Large intestine (tissue), 3 donors: Measurements from ENCODE around the gene SESN2. TPM values are rescaled to one million over a fixed set of nuclear protein-coding genes. Genes with fewer than 3 reads are reported as not detected.
A peak's percentile ranks its signal among the peaks of the same experiment; 100 is the strongest.

Experiments used
- DNase-seq, 2 donors: peaks; one replicate each; pipeline versions ENCODE4 v3.0.0 to v3.0.0-alpha.2; 2013
- H3K27ac ChIP-seq: one replicate; pipeline ENCODE4 v1.5.1; 2013; ENCODE audit warnings: low read length
- H3K27me3 ChIP-seq: 2 replicates; pipeline ENCODE4 v1.6.1; 2013; ENCODE audit warnings: low read length; ENCODE audit not compliant: control insufficient read depth, insufficient read depth
- H3K36me3 ChIP-seq: 2 replicates; pipeline ENCODE4 v1.6.1; 2013; ENCODE audit warnings: low read length; ENCODE audit not compliant: control insufficient read depth, insufficient read depth
- H3K4me1 ChIP-seq: one replicate; pipeline ENCODE4 v1.6.1; 2013; ENCODE audit warnings: low read length; ENCODE audit not compliant: control insufficient read depth, insufficient read depth
- H3K4me3 ChIP-seq: one replicate; pipeline ENCODE4 v1.5.1; 2013; ENCODE audit warnings: low read length
- H3K9me3 ChIP-seq: one replicate; pipeline ENCODE4 v1.6.1; 2013; ENCODE audit warnings: mild to moderate bottlenecking, low read depth, low read length, moderate library complexity; ENCODE audit not compliant: control insufficient read depth
- WGBS: methylation state at CpG from one replicate; pipeline ENCODE4 v1.1.5; 2013; ENCODE audit warnings: low lambda C conversion rate; ENCODE audit not compliant: insufficient coverage; 5-methylcytosine and 5-hydroxymethylcytosine counted together
- polyA plus RNA-seq: library from polyadenylated mRNA; unstranded; fragments of 120-200 nt; gene quantifications from one replicate; pipeline ENCODE4 v1.2.1, GENCODE V29; 2013

SESN2 gene
- polyA plus RNA-seq, 1 donor: 30.4 TPM

DNA sequence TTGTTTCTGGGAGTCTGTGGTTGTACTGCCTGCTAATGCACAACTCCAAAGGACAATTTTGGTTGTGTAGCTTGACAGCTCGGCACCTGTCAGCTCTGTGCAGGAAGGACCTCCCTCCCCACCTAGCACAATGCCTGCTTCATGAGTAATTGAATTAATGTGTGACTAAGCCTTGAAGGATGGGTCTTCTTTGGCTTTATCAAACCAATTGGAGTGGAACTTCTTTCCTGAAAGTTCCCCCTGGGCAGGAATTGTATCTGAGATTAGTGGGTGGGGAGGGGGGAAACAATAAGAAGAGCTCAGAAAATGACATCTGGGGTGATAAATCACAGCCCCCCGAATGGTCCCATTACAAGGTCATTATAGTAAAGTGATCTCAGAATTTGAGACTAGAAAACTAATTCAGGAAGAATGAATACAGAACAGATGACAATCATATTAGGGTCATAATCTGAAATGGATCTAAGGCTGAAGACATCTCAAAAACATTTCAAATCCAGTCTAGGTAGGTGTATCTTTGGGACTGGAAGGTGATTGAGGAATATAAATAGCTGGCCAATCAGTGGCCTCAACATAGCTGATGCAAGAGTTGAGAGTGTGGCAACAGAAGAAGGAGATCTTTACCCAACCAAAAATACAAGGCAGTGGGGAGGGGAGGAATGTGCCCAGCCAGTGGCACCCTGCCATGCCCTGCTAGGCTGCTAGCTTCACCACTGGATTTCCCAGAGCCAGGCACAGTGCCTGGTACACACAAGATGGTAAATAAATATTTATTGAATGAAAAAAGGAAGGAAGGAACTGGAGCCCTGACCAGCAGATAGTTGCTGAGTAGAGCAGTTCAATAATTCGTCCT lies 10.1 kb upstream of the SESN2 start:
- H3K4me1 ChIP-seq: peaks cover 31% of the 10 kb centered on the region
- H3K27ac ChIP-seq: peak overlapping the region; percentile 83
- H3K9me3 ChIP-seq: no peaks in the 10 kb centered on the region
- WGBS: no CpG with 5 or more reads among the region's 3 CpGs
- peak in 1 of 2 donors; percentile 25 for DNase-seq
- H3K27me3 ChIP-seq: no peaks in the 10 kb centered on the region
- H3K36me3 ChIP-seq: no peaks in the 10 kb centered on the region
- H3K4me3 ChIP-seq: peak overlapping the region; percentile 3

DNA sequence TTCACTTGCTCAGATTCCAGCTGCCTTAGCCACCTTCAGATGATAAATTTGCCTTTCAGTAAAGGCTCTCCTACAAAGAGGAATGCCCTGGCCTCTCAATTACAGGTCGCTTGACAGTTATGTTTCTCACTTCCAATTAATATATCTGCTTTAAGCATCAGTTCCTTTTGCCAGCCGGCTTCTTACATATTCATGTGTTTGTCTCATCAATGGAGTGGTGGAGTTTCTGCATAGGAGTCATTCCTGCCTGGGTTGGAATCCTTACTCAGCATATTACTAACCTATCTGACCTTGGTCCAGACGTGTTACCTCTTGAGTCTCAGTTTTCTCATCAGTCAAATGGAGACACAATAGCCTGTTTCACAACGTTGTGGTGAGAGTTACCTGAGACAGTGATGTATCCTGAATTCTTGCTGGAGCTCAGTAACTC lies 9.4 kb upstream of the SESN2 start:
- Histone ChIP-seq H3K27me3 (no peaks in the 10 kb centered on the region), H3K36me3 (no peaks in the 10 kb centered on the region), H3K4me3 (no peak overlapping the region), H3K27ac (peak overlapping the region; percentile 83), H3K4me1 (peaks cover 24% of the 10 kb centered on the region), H3K9me3 (no peaks in the 10 kb centered on the region)
- WGBS: 70% methylated on average over 2 of the region's 4 CpGs
- no peak for DNase-seq

DNA sequence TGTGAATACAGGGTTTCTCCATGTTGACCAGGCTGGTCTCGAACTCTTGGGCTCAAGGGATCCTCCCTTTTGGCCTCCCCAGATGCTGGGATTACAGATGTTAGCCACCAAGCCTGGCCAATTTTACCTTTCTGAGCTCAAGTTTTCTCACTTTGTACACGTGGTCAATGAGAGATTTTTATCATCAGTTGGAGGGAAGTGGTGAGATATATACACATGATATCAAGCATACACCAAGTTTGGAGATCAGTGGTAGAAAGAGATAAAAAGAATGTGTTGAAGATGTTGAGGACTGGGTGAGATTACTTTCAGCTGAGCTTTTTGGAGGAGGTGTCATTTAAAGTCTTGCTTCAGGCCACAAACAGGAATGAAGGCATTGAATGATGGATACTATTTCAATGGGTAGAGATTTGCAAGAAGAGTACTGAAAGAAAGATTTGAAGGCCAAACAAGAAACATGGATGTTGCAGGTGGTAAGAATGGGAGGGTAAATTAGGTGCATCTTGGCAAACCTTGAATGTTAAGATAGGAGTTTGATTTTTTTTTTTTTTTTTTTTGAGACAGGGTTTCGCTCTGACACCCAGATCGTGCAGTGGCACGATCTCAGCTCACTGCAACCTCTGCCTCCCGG lies 3.0 kb upstream of the SESN2 start:
- Histone ChIP-seq H3K36me3 (no peaks in the 10 kb centered on the region), H3K27me3 (no peaks in the 10 kb centered on the region), H3K4me1 (peaks cover 13% of the 10 kb centered on the region), H3K4me3 (no peak overlapping the region), H3K9me3 (peaks cover 7% of the 10 kb centered on the region), H3K27ac (no peak overlapping the region)
- no peak for DNase-seq
- no CpG with 5 or more reads among the region's 6 CpGs for WGBS

DNA sequence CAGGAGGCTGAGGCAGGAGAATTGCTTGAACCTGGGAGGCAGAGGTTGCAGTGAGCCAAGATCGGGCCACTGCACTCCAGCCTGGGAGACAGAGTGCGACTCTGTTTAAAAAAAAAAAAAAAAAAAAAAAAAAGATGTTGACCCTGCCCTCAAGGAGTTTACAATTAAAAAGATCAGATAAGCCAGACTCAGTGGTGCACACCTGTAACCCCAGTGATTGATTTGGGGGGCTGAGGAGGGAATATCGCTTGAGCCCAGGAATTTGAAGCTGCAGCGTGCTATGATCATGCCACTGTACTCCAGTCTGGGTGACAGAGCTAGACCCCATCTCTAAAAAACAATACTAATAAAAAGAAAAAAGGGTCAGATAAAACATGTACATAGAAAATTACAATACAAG lies 1.6 kb upstream of the SESN2 start:
- Histone ChIP-seq H3K4me3 (no peak overlapping the region), H3K27me3 (no peaks in the 10 kb centered on the region), H3K9me3 (peaks cover 7% of the 10 kb centered on the region), H3K4me1 (peaks cover 15% of the 10 kb centered on the region), H3K27ac (no peak overlapping the region), H3K36me3 (no peaks in the 10 kb centered on the region)
- whole genome bisulfite sequencing: no CpG with 5 or more reads among the region's 4 CpGs
- DNase-seq: no peak

DNA sequence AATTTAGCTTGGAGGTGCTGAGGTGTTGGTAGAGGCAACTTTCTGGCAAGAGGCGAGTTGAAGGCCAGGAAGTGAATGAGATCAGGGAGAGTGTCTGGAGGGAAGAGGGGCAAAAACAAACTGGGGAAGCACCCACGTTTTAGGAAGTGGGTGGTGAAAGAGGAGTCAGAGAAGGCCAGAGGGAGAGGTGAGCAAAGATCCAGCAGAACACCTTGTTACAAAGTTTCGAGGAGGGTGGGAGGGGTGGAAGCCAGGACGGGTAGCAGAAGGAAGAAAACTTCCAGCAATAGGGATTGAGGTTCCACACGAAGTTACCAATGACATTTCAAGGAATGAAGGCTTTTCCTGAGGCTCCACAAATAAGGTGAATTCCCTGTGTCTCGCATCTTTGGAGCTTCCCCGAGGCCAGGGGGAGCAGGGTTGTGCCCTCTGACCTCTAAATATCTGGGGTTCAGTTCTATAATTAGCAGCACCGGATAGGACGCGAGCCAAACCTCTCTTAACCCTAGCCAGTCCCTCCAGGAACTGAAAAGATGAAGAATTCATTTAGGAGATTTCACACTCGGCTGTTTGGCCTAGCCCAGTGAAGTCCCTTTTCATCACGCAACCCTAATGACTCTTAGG lies 578 bp upstream of the SESN2 start:
- no peak for DNase-seq

DNA sequence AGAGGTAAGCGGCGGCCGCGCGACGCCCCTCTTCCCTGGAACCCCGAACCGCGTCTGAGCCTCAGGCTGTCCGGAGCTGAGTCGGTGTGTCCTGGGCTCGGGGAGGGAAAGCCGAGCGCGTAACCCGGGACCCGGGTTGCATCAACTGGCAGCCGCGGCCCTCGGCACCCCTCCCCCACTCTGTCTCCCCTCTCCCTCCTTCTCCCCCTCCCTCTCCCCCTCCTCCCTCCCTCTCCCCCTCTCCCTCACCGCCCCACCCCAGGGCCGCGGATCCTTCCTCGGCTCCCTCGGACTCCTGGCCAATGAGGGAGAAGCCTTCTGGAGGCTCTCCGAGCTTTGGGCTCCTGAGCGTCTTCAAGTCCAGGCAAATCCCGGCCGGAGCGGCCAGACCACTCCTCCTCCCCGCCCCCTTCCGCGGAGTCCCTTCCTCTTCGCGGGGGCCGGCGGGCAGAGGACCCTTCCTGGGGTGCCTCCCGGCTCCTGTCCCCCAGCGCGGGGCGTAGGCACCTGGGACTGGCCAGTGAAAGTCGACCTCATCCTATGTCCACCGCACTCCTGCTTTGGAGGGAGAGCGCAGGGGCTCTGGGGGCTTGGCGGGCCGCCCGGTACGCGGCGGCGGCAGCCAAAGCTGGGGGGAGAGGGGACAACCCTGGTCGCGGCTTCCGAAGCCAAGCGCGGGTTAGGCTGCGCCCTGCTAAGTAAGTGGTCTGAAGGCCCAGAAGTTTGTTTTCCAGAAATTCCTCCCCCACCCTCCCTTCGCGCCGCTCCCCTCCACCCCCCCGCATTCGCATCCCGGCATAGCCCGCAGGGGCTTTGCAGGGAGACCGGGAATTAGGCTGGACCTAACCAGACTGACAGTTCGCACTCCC lies 850 bp downstream of the SESN2 start:
- peak; percentile 54 to 72 for DNase-seq
- Histone ChIP-seq H3K9me3 (peaks cover 7% of the 10 kb centered on the region), H3K36me3 (no peaks in the 10 kb centered on the region), H3K4me1 (peaks cover 23% of the 10 kb centered on the region), H3K4me3 (peak overlapping the region; percentile 100), H3K27me3 (no peaks in the 10 kb centered on the region), H3K27ac (peak overlapping the region; percentile 89)
- WGBS: no CpG with 5 or more reads among the region's 66 CpGs

More for the DNA sequence above, 578 bp upstream of the SESN2 start:
- Histone ChIP-seq H3K4me3 (peak overlapping the region; percentile 100), H3K36me3 (no peaks in the 10 kb centered on the region), H3K4me1 (peaks cover 23% of the 10 kb centered on the region), H3K27ac (no peak overlapping the region), H3K9me3 (peaks cover 7% of the 10 kb centered on the region), H3K27me3 (no peaks in the 10 kb centered on the region)
- no CpG with 5 or more reads among the region's 12 CpGs for WGBS

DNA sequence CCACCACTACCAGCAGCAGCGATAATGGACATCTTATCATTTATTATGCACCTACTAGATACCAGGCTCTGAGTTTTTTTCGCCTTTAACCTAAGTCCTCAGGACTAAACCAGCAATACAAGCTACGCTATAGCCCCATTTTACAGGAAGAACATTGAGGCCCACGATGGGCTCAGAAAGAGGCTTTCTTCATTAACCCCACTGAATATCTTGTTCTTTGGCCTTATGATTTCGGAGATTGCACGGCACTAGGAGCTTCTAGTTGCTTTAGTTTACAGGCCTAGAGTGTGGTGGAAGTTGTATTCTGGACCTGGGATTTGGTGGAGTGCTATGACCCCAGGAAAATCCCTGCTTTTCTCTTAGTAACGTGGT lies 1.5 kb downstream of the SESN2 start:
- H3K27me3 ChIP-seq: no peaks in the 10 kb centered on the region
- H3K36me3 ChIP-seq: no peaks in the 10 kb centered on the region
- WGBS: no CpG with 5 or more reads among the region's 7 CpGs
- peaks cover 26% of the 10 kb centered on the region for H3K4me1 ChIP-seq
- no peak for DNase-seq
- H3K9me3 ChIP-seq: peaks cover 7% of the 10 kb centered on the region
- peak overlapping the region; percentile 100 for H3K4me3 ChIP-seq
- peak overlapping the region; percentile 89 for H3K27ac ChIP-seq

DNA sequence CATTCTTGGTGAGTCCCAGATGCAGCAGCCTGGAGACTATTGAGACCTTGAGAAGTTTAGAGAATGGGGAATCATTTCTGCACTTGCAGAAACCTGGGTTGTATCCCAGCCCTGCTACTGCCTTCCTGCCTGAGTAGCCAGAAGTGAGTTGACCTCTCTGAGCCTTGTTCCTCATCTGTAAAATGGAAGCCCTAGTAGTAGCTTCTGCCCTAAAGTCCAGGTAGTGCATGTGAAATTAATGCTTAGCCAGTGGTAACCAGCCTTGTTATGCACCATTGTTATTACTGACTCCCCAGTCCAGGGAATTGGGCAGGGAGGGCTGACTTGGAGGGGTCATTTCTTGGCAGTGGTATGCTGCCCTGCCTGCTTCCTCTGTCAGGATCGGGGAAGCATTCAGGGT lies 5.6 kb downstream of the SESN2 start:
- no peak overlapping the region for H3K4me3 ChIP-seq
- WGBS: no CpG with 5 or more reads among the region's 1 CpG
- no peaks in the 10 kb centered on the region for H3K36me3 ChIP-seq

DNA sequence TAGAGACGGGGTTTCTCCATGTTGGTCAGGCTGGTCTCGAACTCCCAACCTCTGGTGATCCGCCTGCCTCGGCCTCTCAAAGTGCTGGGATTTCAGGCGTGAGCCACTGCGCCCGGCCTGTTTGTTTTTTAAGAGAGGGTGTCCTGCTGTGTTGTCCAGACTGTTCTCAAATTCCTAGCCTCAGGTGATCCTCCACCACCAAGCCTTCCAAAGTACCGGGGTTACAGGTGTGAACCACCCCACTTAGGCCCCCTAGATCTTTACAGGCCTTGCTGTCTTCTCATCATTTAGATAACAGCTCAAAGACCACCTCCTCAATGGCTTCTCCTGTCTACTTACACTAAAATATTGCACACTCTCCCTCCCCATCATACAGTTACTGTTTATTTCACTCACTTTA lies 6.3 kb downstream of the SESN2 start:
- no peak for DNase-seq
- no peak overlapping the region for H3K27ac ChIP-seq
- H3K4me1 ChIP-seq: peaks cover 33% of the 10 kb centered on the region
- H3K4me3 ChIP-seq: no peak overlapping the region
- H3K9me3 ChIP-seq: no peaks in the 10 kb centered on the region
- peaks cover under 1% of the 10 kb centered on the region for H3K36me3 ChIP-seq
- H3K27me3 ChIP-seq: no peaks in the 10 kb centered on the region
- WGBS: 83% methylated on average over 2 of the region's 8 CpGs

More for the DNA sequence above, 5.6 kb downstream of the SESN2 start:
- no peak overlapping the region for H3K27ac ChIP-seq
- peaks cover 33% of the 10 kb centered on the region for H3K4me1 ChIP-seq
- no peak for DNase-seq
- H3K9me3 ChIP-seq: peaks cover under 1% of the 10 kb centered on the region
- H3K27me3 ChIP-seq: no peaks in the 10 kb centered on the region

DNA sequence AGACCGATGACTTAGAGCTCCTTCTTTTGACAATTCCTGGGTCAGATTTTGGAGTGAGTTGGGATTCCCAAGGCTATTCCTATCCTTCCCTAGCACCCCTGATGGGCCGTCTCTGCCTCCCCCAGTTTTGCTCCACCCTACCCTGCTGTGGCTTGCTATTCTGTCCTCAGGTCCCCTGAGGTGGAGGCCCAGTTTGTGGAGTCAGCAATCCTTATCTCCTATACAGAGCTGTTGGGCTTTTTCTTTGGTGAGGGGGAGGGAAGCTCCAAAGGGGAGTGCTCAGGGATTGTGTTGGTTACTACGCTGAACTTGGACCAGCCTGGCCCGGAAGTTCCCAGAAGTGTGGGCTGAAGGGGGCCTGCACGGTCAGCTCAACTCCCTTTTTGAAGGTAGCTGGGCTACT lies 7.6 kb downstream of the SESN2 start:
- H3K4me1 ChIP-seq: peaks cover 28% of the 10 kb centered on the region
- H3K36me3 ChIP-seq: peaks cover 14% of the 10 kb centered on the region
- no CpG with 5 or more reads among the region's 5 CpGs for WGBS
- H3K4me3 ChIP-seq: no peak overlapping the region
- no peaks in the 10 kb centered on the region for H3K9me3 ChIP-seq
- H3K27me3 ChIP-seq: no peaks in the 10 kb centered on the region
- peak; percentile 62 to 82 for DNase-seq
- peak overlapping the region; percentile 42 for H3K27ac ChIP-seq
